HFFc6 (cell line): ENCODE data around the gene INCA1. TPM values are rescaled to one million over a fixed set of nuclear protein-coding genes. Genes with fewer than 3 reads are reported as not detected.

Experiments used
- DNase-seq: peaks from one replicate; pipeline ENCODE4 v3.0.0-alpha.2; 2018
- H3K27ac Mint-ChIP-seq: 2 replicates; pipeline ENCODE4 v1.8.0; 2020; ENCODE audit warnings: mild to moderate bottlenecking, mixed read lengths
- H3K27me3 Mint-ChIP-seq: 2 replicates; pipeline ENCODE4 v1.8.0; 2021; ENCODE audit warnings: mild to moderate bottlenecking, moderate library complexity, mixed read lengths; ENCODE audit not compliant: insufficient read depth
- H3K36me3 Mint-ChIP-seq: 2 replicates; pipeline ENCODE4 v1.8.0; 2021; ENCODE audit warnings: low read depth, mixed read lengths
- H3K4me1 Mint-ChIP-seq: 2 replicates; pipeline ENCODE4 v1.8.0; 2020; ENCODE audit warnings: low read depth, mixed read lengths
- H3K4me3 Mint-ChIP-seq: 2 replicates; pipeline ENCODE4 v1.8.0; 2020; ENCODE audit warnings: mild to moderate bottlenecking, moderate library complexity, mixed read lengths
- H3K9me3 Mint-ChIP-seq: 2 replicates; pipeline ENCODE4 v1.8.0; 2020; ENCODE audit warnings: mild to moderate bottlenecking, mixed read lengths
- total RNA-seq, 6 experiments: library from RNA; stranded (reverse); fragmentation: NEBNext Ultra II Directional; extraction: Animal tissue kit (Norgen Biotek cat#: 25700); gene quantifications; 2 replicates in 1 of 6; 3 replicates in 5 of 6; pipeline ENCODE4 v1.2.3, GENCODE V29; 2021
- TF ChIP-seq, protein P1 (sequence below): fragments of 200-600 bp; sonication (generic); IDR thresholded peaks from 2 replicates; pipeline ENCODE4 v1.5.0; 2021; ENCODE audit warnings: antibody characterized with exemption, mild to moderate bottlenecking

The INCA1 gene
- total RNA-seq, 6 experiments from 2014 or later: 0.66 to 1.5 (median 1.0) TPM

- peak overlapping the region; percentile 91 for H3K4me3 Mint-ChIP-seq
- no peak for DNase-seq
- H3K4me1 Mint-ChIP-seq: peaks cover 63% of the 10 kb centered on the region
- TF ChIP-seq, protein P1, sequence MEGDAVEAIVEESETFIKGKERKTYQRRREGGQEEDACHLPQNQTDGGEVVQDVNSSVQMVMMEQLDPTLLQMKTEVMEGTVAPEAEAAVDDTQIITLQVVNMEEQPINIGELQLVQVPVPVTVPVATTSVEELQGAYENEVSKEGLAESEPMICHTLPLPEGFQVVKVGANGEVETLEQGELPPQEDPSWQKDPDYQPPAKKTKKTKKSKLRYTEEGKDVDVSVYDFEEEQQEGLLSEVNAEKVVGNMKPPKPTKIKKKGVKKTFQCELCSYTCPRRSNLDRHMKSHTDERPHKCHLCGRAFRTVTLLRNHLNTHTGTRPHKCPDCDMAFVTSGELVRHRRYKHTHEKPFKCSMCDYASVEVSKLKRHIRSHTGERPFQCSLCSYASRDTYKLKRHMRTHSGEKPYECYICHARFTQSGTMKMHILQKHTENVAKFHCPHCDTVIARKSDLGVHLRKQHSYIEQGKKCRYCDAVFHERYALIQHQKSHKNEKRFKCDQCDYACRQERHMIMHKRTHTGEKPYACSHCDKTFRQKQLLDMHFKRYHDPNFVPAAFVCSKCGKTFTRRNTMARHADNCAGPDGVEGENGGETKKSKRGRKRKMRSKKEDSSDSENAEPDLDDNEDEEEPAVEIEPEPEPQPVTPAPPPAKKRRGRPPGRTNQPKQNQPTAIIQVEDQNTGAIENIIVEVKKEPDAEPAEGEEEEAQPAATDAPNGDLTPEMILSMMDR: no peak
- peak overlapping the region; percentile 91 for H3K27ac Mint-ChIP-seq
- H3K36me3 Mint-ChIP-seq: peaks cover 64% of the 10 kb centered on the region
- H3K27me3 Mint-ChIP-seq: peaks cover 17% of the 10 kb centered on the region
- H3K9me3 Mint-ChIP-seq: no peaks in the 10 kb centered on the region
Observed at GRCh38 chr17:4944163-4944553, 53.2 kb downstream of the INCA1 start.

DNA sequence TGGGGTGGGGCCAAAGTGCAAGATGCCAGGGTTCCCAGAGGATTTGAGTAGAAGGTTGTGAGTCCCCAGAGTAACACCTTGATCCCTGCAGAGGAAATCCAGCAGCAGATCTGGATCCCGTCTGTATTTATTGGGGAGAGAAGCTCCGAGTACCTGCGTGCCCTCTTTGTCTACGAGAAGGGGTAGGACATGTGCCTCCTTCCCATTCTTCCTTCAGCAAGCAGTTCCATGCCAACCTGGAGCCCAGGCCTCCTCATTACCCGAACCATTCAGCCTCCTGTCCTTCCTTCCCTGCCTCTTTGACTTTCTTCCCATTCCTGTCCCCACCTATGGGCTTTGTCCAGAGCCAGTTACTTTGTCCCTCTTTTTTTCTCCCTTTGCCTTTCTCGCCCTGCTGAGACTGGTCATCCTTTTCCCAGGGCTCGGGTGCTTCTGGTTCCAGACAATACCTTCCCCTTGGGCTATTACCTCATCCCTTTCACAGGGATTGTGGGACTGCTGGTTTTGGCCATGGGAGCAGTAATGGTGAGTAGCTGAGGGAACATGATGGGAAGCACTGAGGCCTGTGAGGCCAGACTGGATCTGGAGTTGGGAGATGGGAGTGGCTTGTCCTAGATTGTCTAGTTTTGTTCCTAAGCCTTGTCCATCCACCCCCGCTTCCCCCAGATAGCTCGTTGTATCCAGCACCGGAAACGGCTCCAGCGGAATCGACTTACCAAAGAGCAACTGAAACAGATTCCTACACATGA is 54.4 kb downstream of the INCA1 start:
- peak overlapping the region; percentile 100 for H3K27ac Mint-ChIP-seq
- TF ChIP-seq, protein P1: no peak
- H3K4me3 Mint-ChIP-seq: peak overlapping the region; percentile 31
- peaks cover 17% of the 10 kb centered on the region for H3K27me3 Mint-ChIP-seq
- H3K36me3 Mint-ChIP-seq: peaks cover 70% of the 10 kb centered on the region
- DNase-seq: no peak
- no peaks in the 10 kb centered on the region for H3K9me3 Mint-ChIP-seq
- peaks cover 70% of the 10 kb centered on the region for H3K4me1 Mint-ChIP-seq

DNA sequence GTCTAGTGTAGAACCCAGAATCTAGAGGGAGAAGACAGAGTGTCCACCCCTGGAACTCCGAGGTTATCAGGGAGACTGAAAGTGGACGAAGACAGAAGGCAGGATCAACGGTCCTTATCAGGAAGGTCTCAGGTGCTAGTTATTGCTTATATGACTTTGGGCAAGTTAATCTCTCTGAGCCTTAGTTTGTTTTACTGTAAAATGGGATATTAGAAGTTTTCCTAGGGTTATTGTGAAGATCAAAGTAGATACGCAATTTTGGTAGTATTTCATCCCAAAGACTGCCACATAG is 56.1 kb downstream of the INCA1 start:
- peak overlapping the region; percentile 100 for H3K27ac Mint-ChIP-seq
- H3K36me3 Mint-ChIP-seq: peaks cover 57% of the 10 kb centered on the region
- H3K9me3 Mint-ChIP-seq: no peaks in the 10 kb centered on the region
- DNase-seq: no peak
- H3K4me1 Mint-ChIP-seq: peaks cover 66% of the 10 kb centered on the region
- TF ChIP-seq, protein P1: no peak
- H3K27me3 Mint-ChIP-seq: peaks cover 11% of the 10 kb centered on the region
- peak overlapping the region; percentile 95 for H3K4me3 Mint-ChIP-seq

DNA sequence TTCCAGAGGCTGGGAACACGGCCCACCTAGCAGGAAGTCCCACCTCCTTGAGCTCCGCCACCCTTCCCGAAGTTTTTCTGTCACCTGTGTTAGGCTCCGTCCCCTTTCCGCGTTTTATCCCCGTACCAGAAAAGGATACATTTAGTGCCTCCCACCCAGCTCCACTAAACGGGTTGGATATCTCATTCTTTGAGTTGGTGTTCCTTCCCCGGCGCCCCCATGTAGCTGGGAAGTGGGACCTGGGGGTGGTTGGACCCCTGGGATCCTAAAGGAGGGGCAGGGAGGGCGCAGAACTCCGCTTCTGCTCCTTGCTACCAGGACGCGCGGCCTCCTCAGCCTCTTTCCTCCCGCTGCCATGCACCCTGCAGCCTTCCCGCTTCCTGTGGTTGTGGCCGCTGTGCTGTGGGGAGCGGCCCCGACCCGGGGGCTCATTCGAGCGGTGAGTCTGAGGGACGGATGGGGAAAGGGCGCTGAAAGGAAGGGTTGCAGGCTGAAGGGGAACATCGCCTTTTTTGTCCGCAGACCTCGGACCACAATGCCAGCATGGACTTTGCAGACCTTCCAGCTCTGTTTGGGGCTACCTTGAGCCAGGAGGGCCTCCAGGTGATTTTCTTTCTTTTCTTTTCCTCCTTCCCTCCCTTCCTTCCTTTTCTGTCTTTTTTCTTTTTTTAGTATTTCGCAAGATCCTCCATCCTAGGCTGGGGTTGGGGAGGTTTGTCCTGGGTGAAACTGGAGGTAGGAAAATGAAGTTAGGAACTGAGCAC is 56.6 kb downstream of the INCA1 start:
- Mint-ChIP-seq H3K9me3 (no peaks in the 10 kb centered on the region), H3K4me1 (peaks cover 61% of the 10 kb centered on the region), H3K36me3 (peaks cover 56% of the 10 kb centered on the region), H3K27ac (peak overlapping the region; percentile 100), H3K4me3 (peak overlapping the region; percentile 95), H3K27me3 (peaks cover 9% of the 10 kb centered on the region)
- no peak for DNase-seq
- TF ChIP-seq, protein P1: no peak

DNA sequence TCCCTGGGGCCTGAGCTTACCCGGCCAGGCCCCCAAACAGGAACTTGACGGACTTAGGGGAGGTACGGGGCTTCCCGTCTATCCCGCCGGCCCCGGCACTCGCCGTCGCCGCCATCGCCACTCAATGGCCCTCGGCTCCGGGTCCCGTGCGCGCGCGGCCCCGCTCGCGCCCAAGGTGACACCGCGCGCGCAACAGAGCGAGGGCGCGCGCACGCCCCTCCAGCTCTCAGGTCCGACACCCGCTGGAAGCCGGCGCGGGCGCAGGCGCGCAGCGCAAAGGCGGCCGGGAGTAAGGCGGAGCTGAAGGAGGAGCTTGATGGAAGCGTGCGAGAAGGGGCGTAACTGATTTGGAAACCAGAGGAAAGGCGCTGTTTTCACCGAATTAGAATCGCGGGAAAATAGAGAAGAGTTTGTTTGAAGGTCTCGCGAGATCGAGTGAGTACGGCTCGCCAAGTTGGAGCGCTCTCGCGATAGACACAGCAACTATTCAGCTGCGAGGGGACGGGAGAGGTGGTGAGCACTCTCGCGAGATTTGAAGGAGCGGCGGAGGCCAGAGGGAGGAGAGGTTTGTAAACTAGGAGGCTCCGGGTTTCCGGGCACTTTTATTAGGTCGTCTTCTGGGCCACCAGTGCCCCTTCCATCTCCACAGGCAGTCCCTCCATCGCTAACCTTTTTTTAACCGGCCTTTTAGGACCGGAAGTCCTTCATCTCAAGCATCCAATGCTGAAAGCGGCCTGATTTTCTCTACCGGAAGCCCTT is 57.3 kb downstream of the INCA1 start, which contains the start of the genes RNF167 and SLC25A11:
TSS of gene RNF167 (plus strand) at position 473 of the 759 bp plus-strand sequence. CDS start 642 bp downstream, outside the sequence.
TSS of gene SLC25A11 (minus strand) at position 251 of the 759 bp plus-strand sequence. CDS start at position 115, 136 bp downstream.
- Mint-ChIP-seq H3K36me3 (peaks cover 48% of the 10 kb centered on the region), H3K4me1 (peaks cover 53% of the 10 kb centered on the region)

More for the DNA sequence above, 57.3 kb downstream of the INCA1 start, which contains the start of the genes RNF167 and SLC25A11:
- Mint-ChIP-seq H3K4me3 (peak within 1 kb of the TSS; percentile 95), H3K27me3 (peaks cover 6% of the 10 kb centered on the region), H3K27ac (peak within 1 kb of the TSS; percentile 100), H3K9me3 (no peaks in the 10 kb centered on the region)
- peak; percentile 100 for DNase-seq
- TF ChIP-seq, protein P1: no peak
